SH-SY5Y (cell line): Measurements from ENCODE around the gene ERP27.

Experiments
- GATA2 ChIP-seq: IDR thresholded peaks from 2 replicates; pipeline ENCODE4 v1.6.1; 2011; ENCODE audit warnings: mild to moderate bottlenecking, low read depth, low read length
- GATA3 ChIP-seq: IDR thresholded peaks from 2 replicates; pipeline ENCODE4 v1.6.1; 2011; ENCODE audit warnings: low read depth, mild to moderate bottlenecking, low read length, moderate library complexity

GRCh38 chr12:14871886-14872285, 66.5 kb downstream of the ERP27 start:
- TF ChIP-seq GATA3 (no peak), GATA2 (no peak)
